IPS-NIHi11 (cell line): ENCODE results near the gene RUNX2.

Experiments used
- DNase-seq: peaks from one replicate; pipeline ENCODE4 v3.0.0; 2012; ENCODE audit warnings: mixed read lengths, low spot score

The RUNX2 gene

GRCh38 chr6:45487645-45488044 lies 159.5 kb downstream of the RUNX2 start:
- DNase-seq: no peak

- no peak for DNase-seq
Observed at GRCh38 chr6:45488269-45488668, 160.1 kb downstream of the RUNX2 start.

GRCh38 chr6:45488889-45489288 lies 160.8 kb downstream of the RUNX2 start:
- no peak for DNase-seq

GRCh38 chr6:45491048-45491735 lies 163.1 kb downstream of the RUNX2 start:
- no peak for DNase-seq

- no peak for DNase-seq
Observed at GRCh38 chr6:45491874-45492273, 163.7 kb downstream of the RUNX2 start.

GRCh38 chr6:45493761-45494160 lies 165.6 kb downstream of the RUNX2 start:
- no peak for DNase-seq

GRCh38 chr6:45494416-45495135 lies 166.4 kb downstream of the RUNX2 start:
- no peak for DNase-seq

GRCh38 chr6:45495429-45496084 lies 167.4 kb downstream of the RUNX2 start:
- DNase-seq: no peak

- no peak for DNase-seq
Observed at GRCh38 chr6:45496085-45496433, 167.9 kb downstream of the RUNX2 start.

- no peak for DNase-seq
Observed at GRCh38 chr6:45498591-45498990, 170.5 kb downstream of the RUNX2 start.

- peak; percentile 58 for DNase-seq
Observed at GRCh38 chr6:45500924-45501816, 173.0 kb downstream of the RUNX2 start.

- no peak for DNase-seq
Observed at GRCh38 chr6:45502456-45502855, 174.3 kb downstream of the RUNX2 start.

GRCh38 chr6:45504947-45505346 lies 176.8 kb downstream of the RUNX2 start:
- peak; percentile 76 for DNase-seq

- no peak for DNase-seq
Observed at GRCh38 chr6:45505470-45505869, 177.3 kb downstream of the RUNX2 start.

GRCh38 chr6:45507186-45507585 lies 179.1 kb downstream of the RUNX2 start:
- DNase-seq: no peak

- no peak for DNase-seq
Observed at GRCh38 chr6:45509426-45509825, 181.3 kb downstream of the RUNX2 start.

GRCh38 chr6:45512717-45513116 lies 184.6 kb downstream of the RUNX2 start:
- DNase-seq: no peak

GRCh38 chr6:45513213-45513618 lies 185.1 kb downstream of the RUNX2 start:
- DNase-seq: peak; percentile 15

- DNase-seq: no peak
Observed at GRCh38 chr6:45513843-45514242, 185.7 kb downstream of the RUNX2 start.

GRCh38 chr6:45514454-45515230 lies 186.5 kb downstream of the RUNX2 start:
- no peak for DNase-seq

- DNase-seq: no peak
Observed at GRCh38 chr6:45518013-45518720, 190.0 kb downstream of the RUNX2 start.
